HG02938 (cell line): ENCODE results near the gene EXOSC10.
"Not testable (repeated sequence)": the region's sequence is repeated elsewhere in the genome, so short reads cannot be mapped to it uniquely, and the experiment has no call there.

ENCODE experiments used
- ATAC-seq: cut with Tn5 transposase; IDR thresholded peaks from one replicate; pipeline ENCODE4 v1.9.1; 2021; ENCODE audit warnings: mild to moderate bottlenecking, moderate library complexity; ENCODE audit not compliant: unreplicated experiment

The EXOSC10 gene

DNA sequence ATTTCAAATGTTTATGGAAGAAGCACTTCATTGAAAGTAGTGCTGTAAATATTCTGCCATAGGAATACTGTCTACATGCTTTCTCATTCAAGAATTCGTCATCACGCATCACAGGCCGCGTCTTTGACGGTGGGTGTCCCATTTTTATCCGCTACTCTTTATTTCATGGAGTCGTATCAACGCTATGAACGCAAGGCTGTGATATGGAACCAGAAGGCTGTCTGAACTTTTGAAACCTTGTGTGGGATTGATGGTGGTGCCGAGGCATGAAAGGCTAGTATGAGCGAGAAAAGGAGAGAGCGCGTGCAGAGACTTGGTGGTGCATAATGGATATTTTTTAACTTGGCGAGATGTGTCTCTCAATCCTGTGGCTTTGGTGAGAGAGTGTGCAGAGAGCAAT, 76.5 kb downstream of the EXOSC10 start:
- no peak for ATAC-seq

DNA sequence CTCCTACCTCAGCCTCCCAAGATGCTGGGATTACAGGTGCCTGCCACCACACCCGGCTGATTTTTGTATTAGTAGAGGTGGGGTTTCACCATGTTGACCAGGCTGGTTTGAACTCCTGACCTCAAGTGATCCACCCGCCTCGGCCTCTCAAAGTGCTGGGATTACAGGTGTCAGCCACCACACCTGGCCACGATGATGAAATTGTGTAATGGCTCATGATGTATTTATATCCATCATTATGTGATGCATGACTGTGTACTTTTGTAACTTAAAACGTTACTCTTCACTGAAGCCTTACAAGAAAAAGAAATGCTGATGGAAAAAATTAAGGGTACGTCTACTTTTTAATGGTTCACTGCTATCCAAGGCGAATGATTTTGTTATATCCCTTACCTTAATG, 79.7 kb downstream of the EXOSC10 start:
- ATAC-seq: no peak

DNA sequence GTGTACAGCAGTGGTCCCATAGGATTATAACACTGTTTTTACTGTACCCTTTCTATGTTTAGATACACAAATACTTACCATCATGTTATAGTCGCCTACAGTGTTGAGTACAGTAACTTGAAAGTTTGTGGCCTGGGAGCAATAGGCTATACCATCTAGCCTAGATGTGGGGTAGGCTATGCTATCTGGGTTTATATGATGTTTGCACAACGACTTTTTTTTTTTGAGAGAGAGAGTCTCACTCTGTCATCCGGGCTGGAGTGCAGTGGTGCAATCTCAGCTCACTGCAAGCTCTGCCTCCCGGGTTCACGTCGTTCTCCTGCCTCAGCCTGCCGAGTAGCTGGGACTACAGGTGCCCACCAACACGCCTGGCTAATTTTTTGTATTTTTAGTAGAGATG, 80.3 kb downstream of the EXOSC10 start:
- not testable (repeated sequence) for ATAC-seq
